ENCODE data around the gene SCLY.

SCLY gene

GRCh38 chr2:238069877-238070276 is 9.1 kb downstream of the SCLY start:
- no peak for DNase-seq (ENCODE audit: low read depth in 3 of 3, low spot score in 1 of 3)

GRCh38 chr2:238075397-238075796 is 14.6 kb downstream of the SCLY start:
- no peak for DNase-seq (ENCODE audit: low read depth in 3 of 3, low spot score in 1 of 3)

DNA sequence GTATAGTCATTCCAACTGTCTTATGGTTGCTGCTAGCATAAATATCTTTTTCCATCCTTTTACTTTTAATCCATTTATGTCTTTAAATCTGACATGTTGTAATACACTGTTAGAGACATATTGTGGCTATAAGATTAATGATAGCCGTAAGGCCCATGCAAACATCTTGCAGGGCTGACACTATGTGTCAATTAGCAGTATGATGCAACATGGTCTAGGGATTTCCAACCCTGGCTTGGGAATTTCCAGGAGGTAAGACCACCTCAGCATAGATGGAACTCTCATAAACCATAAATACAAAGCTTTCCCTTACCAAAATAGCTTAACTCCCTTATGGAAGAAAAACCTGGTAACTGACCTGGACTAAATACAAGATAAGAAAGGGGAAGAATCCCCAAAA is 16.5 kb downstream of the SCLY start:
- DNase-seq (ENCODE audit: low read depth in 3 of 3, low spot score in 1 of 3), result no peak

DNA sequence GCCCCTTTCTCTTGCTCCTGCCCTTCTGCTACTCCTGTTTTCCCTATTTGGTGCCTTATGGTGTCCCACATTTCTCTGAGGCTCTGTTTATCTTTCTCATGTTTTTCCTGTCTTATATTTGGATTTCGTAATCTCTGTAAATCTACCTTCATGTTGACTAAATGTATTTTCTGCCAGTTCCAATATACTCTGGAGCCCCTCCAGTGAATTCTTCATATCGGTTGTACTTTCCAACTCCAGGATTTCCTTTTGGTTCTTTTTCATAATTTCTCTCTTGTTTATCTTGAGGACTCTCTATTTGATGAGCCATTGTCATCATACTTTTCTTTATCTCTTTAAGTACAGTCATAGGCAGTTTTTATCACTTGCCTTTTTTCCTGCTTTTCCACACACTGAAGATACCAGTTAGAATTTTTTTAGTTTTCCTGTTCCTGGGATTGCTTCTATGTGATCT is 19.1 kb downstream of the SCLY start:
- DNase-seq (ENCODE audit: low read depth in 3 of 3, low spot score in 1 of 3), result no peak

DNA sequence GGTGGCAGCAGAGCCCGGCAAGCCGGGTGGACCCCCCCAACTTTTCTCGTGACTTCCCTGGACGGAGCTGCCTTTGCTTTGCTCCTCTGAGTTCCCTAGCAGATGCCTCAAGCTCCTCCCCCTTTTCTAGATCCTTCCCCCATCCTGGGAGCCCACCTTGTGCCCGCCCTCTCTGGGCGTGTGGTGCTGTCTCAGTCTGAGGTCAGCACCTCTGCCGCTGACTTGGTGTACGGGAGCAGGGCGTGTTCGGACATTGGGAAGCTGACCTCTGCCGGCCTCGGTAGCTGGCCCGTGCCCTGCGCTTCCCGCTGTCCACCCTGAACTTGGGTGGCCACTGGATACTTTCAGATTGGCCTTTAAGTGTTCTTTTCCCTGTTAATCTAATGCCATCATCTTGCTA is 19.7 kb downstream of the SCLY start:
- no peak for DNase-seq (ENCODE audit: low read depth in 3 of 3, low spot score in 1 of 3)

DNA sequence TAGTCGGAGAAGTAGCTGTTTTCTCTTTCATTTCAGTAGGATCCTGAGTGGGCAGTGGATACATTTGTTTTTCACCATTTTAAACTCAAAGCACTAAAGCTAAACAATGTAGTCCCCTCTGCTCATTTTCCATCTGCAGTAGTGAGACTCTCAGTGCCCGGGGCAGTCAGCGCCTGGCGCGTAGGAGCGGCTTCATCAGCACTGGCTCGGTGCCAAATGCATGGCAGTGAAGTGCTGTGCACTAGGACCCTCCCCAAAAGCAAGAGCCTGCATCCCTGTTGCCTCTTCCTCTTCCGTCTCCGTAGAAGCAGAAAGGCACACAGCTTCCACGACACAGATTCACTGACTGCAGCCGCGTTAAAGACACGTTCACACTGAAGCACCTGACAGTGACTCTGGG is 20.3 kb downstream of the SCLY start:
- DNase-seq (ENCODE audit: low read depth in 3 of 3, low spot score in 1 of 3), result no peak

DNA sequence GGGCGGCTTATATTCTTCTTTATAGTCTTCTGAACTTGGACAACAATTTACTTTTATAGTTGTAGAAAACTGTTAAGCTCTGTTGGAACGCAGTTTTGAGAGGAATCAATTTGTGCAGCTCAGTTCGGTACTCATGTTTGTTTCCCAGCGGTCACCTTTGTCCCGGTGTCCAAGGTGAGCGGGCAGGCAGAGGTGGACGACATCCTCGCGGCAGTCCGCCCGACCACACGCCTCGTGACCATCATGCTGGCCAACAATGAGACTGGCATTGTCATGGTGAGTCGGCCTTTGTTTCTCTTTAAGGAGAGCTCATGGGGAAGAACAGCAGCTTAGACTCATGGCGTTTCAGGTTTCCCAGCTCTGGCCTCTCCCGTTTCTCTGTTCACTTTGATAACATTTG is 20.8 kb downstream of the SCLY start:
- no peak for DNase-seq (ENCODE audit: low read depth in 3 of 3, low spot score in 1 of 3)

DNA sequence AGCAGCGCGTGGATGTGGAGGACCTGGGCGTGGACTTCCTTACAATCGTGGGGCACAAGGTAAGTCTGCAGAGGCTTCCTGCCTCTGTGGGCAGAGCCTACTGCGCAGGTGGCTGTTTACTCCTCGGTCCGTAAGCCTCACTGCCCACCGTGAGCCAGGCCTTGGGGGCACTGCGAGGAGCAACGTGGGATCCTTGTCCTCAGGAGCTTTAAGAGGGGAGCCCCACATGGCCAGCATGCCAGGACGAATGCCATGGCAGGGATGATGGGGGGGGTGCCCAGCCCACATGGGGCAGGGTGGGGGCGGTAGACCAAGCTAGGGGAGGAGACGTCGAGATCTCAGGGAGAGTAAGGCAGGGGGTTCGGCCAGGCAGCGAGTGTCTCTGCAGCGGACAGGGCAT is 21.4 kb downstream of the SCLY start:
- DNase-seq (ENCODE audit: low read depth in 3 of 3, low spot score in 1 of 3), result no peak

GRCh38 chr2:238082827-238083226 is 22.0 kb downstream of the SCLY start:
- DNase-seq (ENCODE audit: low read depth in 3 of 3, low spot score in 1 of 3), result no peak

DNA sequence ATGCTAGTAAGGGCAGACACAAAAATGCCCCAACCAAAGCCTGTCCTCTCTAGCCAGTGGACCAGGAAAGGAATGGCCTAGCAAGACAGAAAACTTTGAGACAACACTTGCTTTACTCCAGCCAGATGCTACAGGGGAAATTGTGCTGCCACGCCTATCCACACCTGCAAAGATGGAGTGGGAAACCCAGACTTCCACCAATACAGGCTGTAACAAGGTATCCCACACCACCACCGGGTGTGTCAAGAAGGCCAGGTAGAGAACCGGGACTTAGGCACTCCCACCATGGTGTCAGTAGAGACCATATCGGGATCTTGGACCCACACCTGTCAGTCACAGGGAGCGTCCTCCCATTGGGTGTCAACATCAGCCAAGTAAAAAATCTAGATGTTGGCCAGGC is 23.1 kb downstream of the SCLY start:
- DNase-seq (ENCODE audit: low read depth in 3 of 3, low spot score in 1 of 3), result no peak

DNA sequence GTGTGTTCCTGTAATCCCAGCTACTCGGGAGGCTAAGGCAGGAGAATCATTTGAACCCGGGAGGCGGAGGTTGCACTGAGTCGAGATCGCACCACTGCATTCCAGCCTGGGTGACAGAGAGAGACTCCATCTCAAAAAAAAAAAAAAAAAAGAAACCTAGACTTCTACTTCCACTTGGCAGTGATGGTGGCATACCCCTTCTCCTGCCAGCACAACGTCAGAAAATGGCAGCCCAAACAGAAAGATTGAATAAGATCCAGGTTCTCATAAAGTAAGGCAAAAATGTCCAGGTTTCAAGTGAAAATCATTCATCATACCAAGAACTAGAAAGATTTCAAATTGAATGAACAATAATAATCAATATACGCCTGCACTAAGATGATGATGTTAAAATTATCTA is 24.0 kb downstream of the SCLY start:
- no peak for DNase-seq (ENCODE audit: low read depth in 3 of 3, low spot score in 1 of 3)

DNA sequence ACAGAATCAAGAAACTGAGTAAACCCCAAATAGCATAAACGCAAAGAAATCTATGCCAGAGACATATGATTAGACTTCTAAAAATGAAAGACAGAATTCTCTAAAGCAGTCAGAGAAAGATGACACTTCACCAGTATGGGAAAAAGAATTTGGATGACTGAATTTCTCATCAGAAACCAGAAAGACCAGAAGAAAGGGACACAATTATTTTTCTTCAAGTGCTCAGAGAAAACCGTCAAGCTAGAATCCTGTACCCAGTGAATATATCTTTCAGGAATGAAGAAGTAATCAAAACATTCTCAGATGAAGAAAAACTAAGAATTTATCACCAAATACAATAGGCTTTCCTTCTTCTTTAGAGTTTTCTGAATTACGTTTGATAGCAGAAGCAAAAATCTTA is 25.1 kb downstream of the SCLY start:
- no peak for DNase-seq (ENCODE audit: low read depth in 3 of 3, low spot score in 1 of 3)

- no peak for DNase-seq (ENCODE audit: low read depth in 3 of 3, low spot score in 1 of 3)
These were observed 26.4 kb downstream of the SCLY start for GRCh38 chr2:238087211-238087610.

DNA sequence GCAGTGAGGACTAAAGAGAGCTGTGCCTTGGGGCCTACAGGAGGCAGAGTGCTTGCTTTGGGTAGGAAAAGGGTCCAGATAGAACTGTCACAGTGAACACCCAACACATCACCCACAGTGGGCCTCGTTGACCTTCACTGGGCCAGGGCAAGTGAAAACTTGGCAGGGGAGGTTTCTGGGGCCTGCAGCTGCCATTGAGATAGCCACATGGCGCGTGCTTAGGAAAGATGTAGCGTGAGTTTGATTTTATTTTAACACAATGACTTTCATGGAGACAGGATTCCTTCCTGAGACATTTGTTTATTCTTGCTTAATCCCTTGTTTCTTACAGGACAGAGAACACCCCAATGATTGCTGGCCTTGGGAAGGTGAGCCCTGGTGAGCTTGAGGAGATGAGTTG is 30.1 kb downstream of the SCLY start:
- DNase-seq (ENCODE audit: low read depth in 3 of 3, low spot score in 1 of 3), result no peak

DNA sequence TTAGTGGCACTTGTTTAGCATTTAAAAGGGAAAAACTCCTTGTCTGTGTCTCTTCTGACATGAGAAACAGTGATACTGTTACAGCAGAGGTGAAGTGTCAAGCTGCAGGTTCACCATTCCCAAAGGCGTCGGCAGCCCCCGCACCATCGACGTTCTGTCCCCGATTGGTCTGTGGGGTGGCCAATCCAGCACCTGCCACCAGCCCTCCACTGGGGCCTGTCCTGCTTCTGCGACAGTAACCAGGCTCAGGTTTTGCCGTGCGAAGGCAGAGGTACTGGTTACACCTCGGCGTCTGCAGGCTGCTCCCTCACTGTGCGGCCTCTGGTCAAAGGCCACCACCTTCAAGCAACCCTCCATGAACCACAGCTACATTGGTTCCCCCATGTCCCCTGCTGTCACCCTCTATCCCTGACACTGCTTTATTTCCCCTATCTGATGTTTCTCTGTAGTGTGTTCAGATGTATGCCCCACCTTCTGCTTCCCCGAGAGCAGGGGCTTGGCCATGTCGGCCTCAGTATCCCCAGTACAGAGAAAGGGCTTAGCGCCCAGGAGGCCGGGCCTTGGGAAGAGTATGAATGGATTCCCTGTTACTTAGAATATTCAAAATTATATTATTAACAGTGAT is 30.7 kb downstream of the SCLY start:
- DNase-seq (ENCODE audit: low read depth in 3 of 3, low spot score in 1 of 3), result no peak

DNA sequence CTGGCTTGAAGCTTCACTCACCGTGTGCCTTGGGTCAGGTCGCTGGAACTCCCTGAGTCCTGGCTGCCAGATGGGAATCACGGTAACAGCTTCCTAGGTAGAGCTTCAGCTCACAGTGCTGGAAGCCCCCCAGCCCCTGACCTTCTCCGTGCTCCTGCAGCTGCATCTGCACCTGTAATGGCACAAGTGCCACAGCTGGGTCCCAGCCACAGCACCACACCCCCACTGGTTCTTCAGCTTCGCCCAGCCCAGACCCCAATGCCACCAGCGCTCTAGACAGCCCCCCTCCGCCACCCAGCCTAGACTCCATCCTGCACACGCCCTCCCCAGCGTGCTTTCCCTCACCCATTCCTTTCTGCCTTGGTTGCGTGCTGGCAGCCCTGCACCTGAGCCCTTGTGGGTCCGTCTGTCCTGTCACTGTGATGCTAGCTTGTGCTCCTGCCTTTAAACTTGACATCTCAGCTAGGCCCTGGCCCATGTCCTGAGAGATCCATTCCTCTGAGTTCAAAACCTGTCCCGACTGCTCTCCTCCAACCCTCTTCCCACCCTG is 31.8 kb downstream of the SCLY start:
- DNase-seq (ENCODE audit: low read depth in 3 of 3, low spot score in 1 of 3), result no peak

GRCh38 chr2:238093181-238094140 is 32.7 kb downstream of the SCLY start:
- DNase-seq (ENCODE audit: low read depth in 3 of 3, low spot score in 1 of 3), result no peak

DNA sequence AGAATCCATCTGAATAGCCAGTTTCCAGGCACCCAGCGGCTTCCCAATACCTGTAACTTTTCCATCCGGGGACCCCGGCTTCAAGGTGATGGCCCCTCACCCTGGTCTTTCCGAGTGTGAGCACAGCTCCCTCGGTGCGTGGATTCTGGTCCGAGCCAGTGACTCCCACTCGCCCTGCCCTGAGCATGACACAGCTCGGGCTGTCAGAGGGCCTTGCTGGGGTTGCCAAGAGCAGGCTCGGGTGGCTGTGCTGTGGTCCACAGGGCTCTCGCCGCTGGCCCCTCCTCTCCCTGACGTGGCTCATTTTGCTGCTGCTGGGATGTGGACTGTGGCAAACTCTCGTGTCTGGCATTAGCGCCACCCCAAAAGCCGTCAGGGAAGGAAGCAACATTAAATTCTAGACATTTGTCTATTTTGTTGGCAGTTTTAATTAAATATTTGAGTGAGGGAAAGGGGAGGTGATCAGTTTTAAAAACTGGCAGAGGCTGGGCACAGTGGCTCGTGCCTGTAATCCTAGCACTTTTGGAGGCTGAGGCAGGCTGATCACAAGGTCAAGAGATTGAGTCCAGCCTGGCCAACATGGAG is 33.7 kb downstream of the SCLY start:
- no peak for DNase-seq (ENCODE audit: low read depth in 3 of 3, low spot score in 1 of 3)

GRCh38 chr2:238095143-238095542 is 34.3 kb downstream of the SCLY start:
- DNase-seq (ENCODE audit: low read depth in 3 of 3, low spot score in 1 of 3), result no peak

DNA sequence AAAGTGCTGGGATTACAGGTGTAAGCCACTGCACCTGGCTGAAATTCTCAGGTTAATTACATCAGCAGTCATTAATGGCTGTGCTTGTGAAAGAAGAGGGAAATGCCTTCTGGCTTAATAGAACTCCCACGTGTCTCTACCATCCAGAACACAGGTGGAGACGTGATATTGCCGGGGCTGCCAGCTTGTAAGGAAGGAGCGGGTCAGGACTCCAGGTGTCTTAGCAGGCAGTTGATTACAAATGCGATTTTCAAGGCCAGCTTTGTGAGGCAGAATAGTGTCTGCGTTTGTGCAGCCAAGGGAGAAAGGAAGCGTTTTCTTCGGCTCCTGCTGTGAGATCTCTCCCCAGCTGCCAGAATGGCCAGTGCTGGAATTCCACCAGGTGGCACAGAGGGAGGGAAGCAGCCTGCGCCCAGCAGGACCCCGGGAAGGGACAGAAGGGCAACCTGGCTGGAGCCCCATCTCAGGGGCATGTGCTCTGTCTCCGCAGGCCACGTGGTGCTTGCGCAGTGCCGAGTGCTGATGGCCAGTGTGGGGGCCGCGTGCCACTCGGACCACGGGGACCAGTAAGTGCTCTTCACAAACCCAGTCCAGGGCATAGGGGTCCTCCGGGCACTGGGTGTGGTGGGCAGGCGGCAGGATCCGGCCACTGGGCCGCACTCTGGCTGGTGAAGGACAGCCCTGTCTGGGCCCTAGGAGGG is 35.7 kb downstream of the SCLY start:
- DNase-seq (ENCODE audit: low read depth in 3 of 3, low spot score in 1 of 3), result no peak

All from stimulated activated CD4-positive, alpha-beta T cell treated with anti-CD3 and anti-CD28 coated beads, TNF-alpha, amount 100 ng/mL, for 1 hour (primary cell).